Aorta (tissue), 5 donors: ENCODE data around the gene GRPR. TPM values are rescaled to one million over a fixed set of nuclear protein-coding genes. Genes with fewer than 3 reads are reported as not detected.
"Not testable (repeated sequence)": the region's sequence is repeated elsewhere in the genome, so short reads cannot be mapped to it uniquely, and the experiment has no call there.

Source experiments
- ATAC-seq: fragments of 200-7000 bp; cut with Tn5 transposase; one replicate; pipeline ENCODE4 v1.9.1; 2022; ENCODE audit warnings: moderate library complexity; ENCODE audit not compliant: low FRiP score
- DNase-seq, 2 donors: peaks; one replicate each; pipeline ENCODE4 v3.0.0-alpha.2; 2020
- H3K27ac ChIP-seq, 2 donors: one replicate each; pipeline ENCODE4 v1.5.1; 2013; ENCODE audit warnings: low read length in 2 of 2, mild to moderate bottlenecking in 2 of 2, moderate library complexity in 2 of 2, control low read depth in 1 of 2, inconsistent platforms in 1 of 2, low read depth in 1 of 2
- H3K27me3 ChIP-seq, 2 donors: one replicate each; pipeline ENCODE4 v1.6.1; 2013; ENCODE audit warnings: control low read depth in 1 of 2, low read length in 1 of 2, mild to moderate bottlenecking in 1 of 2, moderate library complexity in 1 of 2; ENCODE audit not compliant: insufficient read depth in 2 of 2, control insufficient read depth in 1 of 2
- H3K36me3 ChIP-seq, 2 donors: one replicate each; pipeline ENCODE4 v1.6.1; 2013; ENCODE audit warnings: control low read depth in 1 of 2, low read length in 1 of 2, mild to moderate bottlenecking in 1 of 2; ENCODE audit not compliant: insufficient read depth in 2 of 2, control insufficient read depth in 1 of 2
- H3K4me1 ChIP-seq, 2 donors: one replicate each; pipeline ENCODE4 v1.6.1; 2013; ENCODE audit warnings: low read length in 2 of 2, control low read depth in 1 of 2, mild to moderate bottlenecking in 1 of 2, moderate library complexity in 1 of 2; ENCODE audit not compliant: insufficient read depth in 2 of 2, control insufficient read depth in 1 of 2
- H3K4me3 ChIP-seq, 2 donors: one replicate each; pipeline ENCODE4 v1.5.1; 2013; ENCODE audit warnings: low read length in 2 of 2, control low read depth in 1 of 2, mild to moderate bottlenecking in 1 of 2
- H3K9me3 ChIP-seq: one replicate; pipeline ENCODE4 v1.6.1; 2013; ENCODE audit warnings: mild to moderate bottlenecking, low read length; ENCODE audit not compliant: control insufficient read depth
- WGBS, 2 donors: extraction: QIAGEN DNeasy Blood & Tissue Kit; methylation state at CpG; one replicate each; pipeline ENCODE4 v1.1.7; 2013; 5-methylcytosine and 5-hydroxymethylcytosine counted together
- intact Hi-C, 2 donors: fragments of 100-400 bp; cut with DNase I; formaldehyde crosslinking; loops; one replicate each; pipeline versions ENCODE4 v1.14.2 to v1.15.0; 2022
- polyA plus RNA-seq, 2 donors: library from polyadenylated mRNA; stranded (reverse); fragments of 200-250 nt; gene quantifications; one replicate each; pipeline ENCODE4 v1.2.3, GENCODE V29; 2013
- total RNA-seq, 2 donors: library from RNA; stranded (reverse); fragmentation: NEBNext Ultra II Directional; extraction: Animal tissue kit (Norgen Biotek cat#: 25700); gene quantifications; one replicate each; pipeline ENCODE4 v1.2.1, GENCODE V29; 2021
- donor health status: healthy with polysubstance abuse.
- donor health status: Bipolar disorder and iron deficiency.
- donor health status: DM: no; HTN: no; CAD: no.
- donor health status: DM: no; HTN: no; CAD: no.
- donor health status: DM: yes; HTN: yes; CAD: no.

The GRPR gene
- total and polyA plus RNA-seq, 4 donors = 0.36 to 0.45 TPM; not detected in 2

DNA sequence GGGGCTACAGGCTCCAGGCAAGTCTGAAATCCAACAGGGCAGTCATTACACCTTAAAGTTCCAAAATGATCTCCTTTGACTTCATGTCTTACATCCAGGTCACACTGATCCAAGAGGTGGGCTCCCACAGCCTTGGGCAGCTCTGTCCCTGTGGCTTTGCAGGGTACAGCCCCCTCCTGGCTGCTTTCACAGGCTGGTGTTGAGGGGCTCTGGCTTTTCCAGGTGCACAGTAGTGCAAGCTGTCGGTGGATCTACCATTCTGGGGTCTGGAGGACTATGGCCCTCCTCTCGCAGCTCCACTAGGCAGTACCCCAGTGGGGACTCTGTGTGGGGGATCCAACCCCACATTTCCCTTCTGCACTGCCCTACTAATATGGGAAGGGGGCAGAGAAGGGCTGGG is 37.8 kb downstream of the GRPR start:
- H3K4me1 ChIP-seq, ATAC-seq, DNase-seq, intact Hi-C loops, H3K9me3 ChIP-seq, H3K27ac ChIP-seq, H3K36me3 ChIP-seq, H3K27me3 ChIP-seq, H3K4me3 ChIP-seq: not testable (repeated sequence)
- 87 to 97% methylated on average over 2 of the region's 2 CpGs for WGBS, 2 donors

GRCh38 chrX:16162391-16162790 is 39.0 kb downstream of the GRPR start:
- Histone ChIP-seq H3K4me1 (no peaks in the 10 kb centered on the region), H3K27ac (no peak overlapping the region), H3K36me3 (no peaks in the 10 kb centered on the region), H3K27me3 (no peaks in the 10 kb centered on the region), H3K4me3 (no peak overlapping the region), H3K9me3 (no peaks in the 10 kb centered on the region)
- ATAC-seq = no peak
- no peak for DNase-seq
- 69 to 83% methylated on average over 5 of the region's 5 CpGs for WGBS, 2 donors
- intact Hi-C loops = no loop called here

GRCh38 chrX:16164748-16165147 is 41.4 kb downstream of the GRPR start:
- intact Hi-C loops = no loop called here
- WGBS, 2 donors = 77 to 82% methylated on average over 2 to 3 of the region's 3 CpGs
- Histone ChIP-seq H3K4me3 (no peak overlapping the region), H3K36me3 (no peaks in the 10 kb centered on the region), H3K27me3 (no peaks in the 10 kb centered on the region), H3K27ac (no peak overlapping the region), H3K4me1 (no peaks in the 10 kb centered on the region), H3K9me3 (no peaks in the 10 kb centered on the region)
- DNase-seq = no peak
- ATAC-seq = no peak

- WGBS, 2 donors = 63 to 67% methylated on average over 5 of the region's 5 CpGs
Measured at GRCh38 chrX:16167181-16167580, 43.8 kb downstream of the GRPR start, which contains the start of gene MAGEB17. TSS of gene MAGEB17 (plus strand) at chrX:16167481. CDS start at chrX:16170383, 2,902 bp downstream.

GRCh38 chrX:16171039-16171438 is 47.7 kb downstream of the GRPR start:
- Histone ChIP-seq H3K4me3 (no peak overlapping the region), H3K27ac (no peak overlapping the region), H3K9me3 (no peaks in the 10 kb centered on the region), H3K27me3 (no peaks in the 10 kb centered on the region), H3K36me3 (no peaks in the 10 kb centered on the region), H3K4me1 (no peaks in the 10 kb centered on the region)
- DNase-seq (no peak), ATAC-seq (no peak)
- WGBS, 2 donors = 89 to 92% methylated on average over 9 of the region's 9 CpGs
- intact Hi-C loops = no loop called here

More at GRCh38 chrX:16167181-16167580, 43.8 kb downstream of the GRPR start, which contains the start of gene MAGEB17:
- Histone ChIP-seq H3K27me3 (no peaks in the 10 kb centered on the region), H3K9me3 (no peaks in the 10 kb centered on the region), H3K4me1 (no peaks in the 10 kb centered on the region), H3K36me3 (no peaks in the 10 kb centered on the region), H3K4me3 (no peak within 1 kb of the TSS), H3K27ac (no peak within 1 kb of the TSS)
- no peak for DNase-seq
- no peak for ATAC-seq
- intact Hi-C loops = no loop called here

DNA sequence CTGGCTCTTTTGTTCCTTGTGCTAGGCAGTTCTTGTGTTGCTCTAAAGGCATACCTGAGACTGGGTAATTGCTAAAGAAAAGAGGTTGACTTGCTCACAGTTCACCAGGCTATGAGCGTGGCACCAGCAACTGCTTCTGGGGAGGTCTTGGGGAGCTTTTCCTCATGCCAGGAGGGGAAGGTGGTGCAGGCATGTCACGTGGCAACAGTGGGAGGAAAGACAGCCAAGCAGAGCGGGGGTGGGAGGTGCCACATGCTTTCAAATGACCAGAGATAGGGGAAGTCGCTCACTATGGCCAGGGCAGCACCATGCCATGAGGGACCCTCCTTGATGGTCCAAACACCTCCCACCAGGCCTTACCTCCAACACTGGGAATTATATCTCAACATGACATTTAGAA is 48.6 kb downstream of the GRPR start:
- WGBS, 2 donors = 79 to 82% methylated on average over 4 of the region's 4 CpGs
- Histone ChIP-seq H3K9me3 (no peaks in the 10 kb centered on the region), H3K27ac (no peak overlapping the region), H3K27me3 (no peaks in the 10 kb centered on the region), H3K4me1 (no peaks in the 10 kb centered on the region), H3K36me3 (no peaks in the 10 kb centered on the region), H3K4me3 (no peak overlapping the region)
- DNase-seq (no peak), ATAC-seq (peak; percentile 17)
- intact Hi-C loops = no loop called here

DNA sequence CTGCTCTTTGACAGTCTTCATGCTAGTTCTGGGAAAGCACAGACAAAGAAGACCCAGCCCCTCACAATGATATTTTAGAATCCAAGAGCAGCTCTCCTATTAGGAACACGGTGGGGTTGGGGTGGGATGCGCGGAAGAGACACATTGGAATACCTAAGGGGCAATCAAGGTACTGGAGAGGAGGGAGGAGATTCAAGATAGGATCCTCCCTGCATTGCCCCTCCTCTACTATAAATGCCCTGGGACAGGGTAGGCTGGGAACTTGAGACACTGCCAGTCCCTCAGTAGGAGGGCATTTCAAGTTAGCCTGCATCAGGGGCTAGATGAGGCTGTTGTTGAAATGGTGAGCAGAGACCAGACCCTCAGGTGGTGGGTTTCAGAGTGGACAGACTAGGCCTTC is 49.0 kb downstream of the GRPR start:
- WGBS, 2 donors = 96% methylated on average over 3 of the region's 3 CpGs

DNA sequence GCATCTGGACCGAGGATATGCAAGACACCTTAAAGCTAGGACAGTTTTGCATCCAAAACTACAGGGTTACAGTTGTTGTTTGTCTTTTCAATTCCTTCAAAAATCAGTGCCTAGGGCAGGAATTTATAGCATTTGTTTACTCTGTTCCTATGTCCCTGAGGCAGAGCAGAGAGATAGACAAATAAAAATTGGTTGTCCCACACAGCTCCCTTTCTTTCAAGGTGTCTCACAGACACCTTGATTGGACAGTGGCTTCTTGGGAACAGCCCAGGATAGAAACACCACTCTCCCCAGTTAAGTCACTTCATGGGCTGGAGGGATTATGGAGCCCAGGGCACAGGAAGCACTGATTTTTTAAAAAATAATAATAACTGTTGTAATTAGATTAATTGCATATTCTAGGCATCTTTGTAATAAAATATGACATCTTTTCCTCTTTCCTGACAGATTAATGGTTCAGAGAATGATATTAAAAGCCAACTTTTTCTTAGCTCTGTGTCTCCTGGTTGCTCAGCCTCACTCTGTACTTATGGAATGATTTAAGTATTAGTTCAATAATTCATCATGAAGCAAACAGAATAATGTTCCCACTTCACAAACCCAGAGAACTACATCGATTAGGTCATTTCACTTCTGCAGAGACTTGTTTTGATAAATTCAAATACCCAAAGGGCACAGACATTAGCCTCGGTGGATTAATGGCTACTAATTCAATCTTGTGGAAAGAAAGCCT is 52.1 kb downstream of the GRPR start:
- no peak overlapping the region for H3K4me3 ChIP-seq
- H3K36me3 ChIP-seq = no peaks in the 10 kb centered on the region
- 24 to 47% methylated on average over 3 of the region's 3 CpGs for WGBS, 2 donors
- DNase-seq (no peak), ATAC-seq (no peak)
- no peaks in the 10 kb centered on the region for H3K9me3 ChIP-seq
- intact Hi-C loops = no loop called here
- H3K27me3 ChIP-seq = no peaks in the 10 kb centered on the region
- H3K27ac ChIP-seq = no peak overlapping the region
- no peaks in the 10 kb centered on the region for H3K4me1 ChIP-seq

More for the DNA sequence above, 49.0 kb downstream of the GRPR start:
- H3K9me3 ChIP-seq = no peaks in the 10 kb centered on the region
- H3K4me1 ChIP-seq = no peaks in the 10 kb centered on the region
- ATAC-seq (no peak), DNase-seq (no peak)
- no peak overlapping the region for H3K4me3 ChIP-seq
- no peak overlapping the region for H3K27ac ChIP-seq
- no peaks in the 10 kb centered on the region for H3K27me3 ChIP-seq
- intact Hi-C loops = no loop called here
- H3K36me3 ChIP-seq = no peaks in the 10 kb centered on the region

DNA sequence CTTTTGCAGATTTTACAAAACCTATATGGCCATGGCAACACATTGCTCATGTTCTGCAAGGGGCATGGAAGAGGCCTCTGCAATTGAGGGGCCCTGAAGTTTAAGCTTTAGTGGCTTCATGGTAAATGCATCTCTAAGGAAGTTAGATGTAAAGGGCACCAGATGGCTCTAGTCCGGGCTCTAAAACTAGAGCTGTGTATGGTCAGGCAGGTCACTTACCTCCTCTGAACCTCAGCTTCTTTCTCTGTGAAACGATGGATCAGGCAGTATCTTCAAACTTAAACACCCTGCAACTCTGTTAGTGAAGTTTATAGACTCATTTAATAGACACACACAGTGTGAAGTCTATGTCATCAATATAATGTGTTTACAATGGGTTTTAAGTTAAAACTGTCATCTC is 53.9 kb downstream of the GRPR start:
- Histone ChIP-seq H3K27ac (no peak overlapping the region), H3K27me3 (no peaks in the 10 kb centered on the region), H3K36me3 (no peaks in the 10 kb centered on the region), H3K4me3 (no peak overlapping the region), H3K4me1 (no peaks in the 10 kb centered on the region), H3K9me3 (no peaks in the 10 kb centered on the region)
- intact Hi-C loops = no loop called here
- no peak for ATAC-seq
- 32 to 47% methylated on average over 2 of the region's 2 CpGs for WGBS, 2 donors
- DNase-seq = no peak
